Endodermal cell (in vitro differentiated cells): ENCODE measurements around the gene GNB1L. TPM values are rescaled to one million over a fixed set of nuclear protein-coding genes. Genes with fewer than 3 reads are reported as not detected.

Experiments used
- DNase-seq: peaks from one replicate; pipeline ENCODE4 v3.0.0-alpha.2; 2017
- H3K27ac ChIP-seq: 2 replicates; pipeline ENCODE4 v1.5.1; 2013; ENCODE audit warnings: mild to moderate bottlenecking, low read depth, low read length, moderate library complexity
- H3K27me3 ChIP-seq: 2 replicates; pipeline ENCODE4 v1.6.1; 2013; ENCODE audit warnings: mild to moderate bottlenecking, low read length, moderate library complexity; ENCODE audit not compliant: insufficient read depth, control insufficient read depth, poor library complexity, severe bottlenecking
- H3K36me3 ChIP-seq: 2 replicates; pipeline ENCODE4 v1.7.0; 2013; ENCODE audit warnings: mild to moderate bottlenecking, low read length, moderate library complexity; ENCODE audit not compliant: control insufficient read depth, insufficient read depth
- H3K4me1 ChIP-seq: one replicate; pipeline ENCODE4 v1.7.0; 2013; ENCODE audit warnings: low read length; ENCODE audit not compliant: control insufficient read depth, insufficient read depth
- H3K4me3 ChIP-seq: 2 replicates; pipeline ENCODE4 v1.5.1; 2013; ENCODE audit warnings: mild to moderate bottlenecking, low read length, moderate library complexity
- H3K9ac ChIP-seq: 2 replicates; pipeline ENCODE4 v1.6.1; 2013; ENCODE audit warnings: mild to moderate bottlenecking, low read length, moderate library complexity; ENCODE audit not compliant: poor library complexity, severe bottlenecking; ENCODE audit errors: extremely low read depth
- H3K9me3 ChIP-seq: 2 replicates; pipeline ENCODE4 v1.6.1; 2013; ENCODE audit warnings: mild to moderate bottlenecking, low read length, moderate library complexity; ENCODE audit not compliant: control insufficient read depth
- H3K27ac Mint-ChIP-seq: 2 replicates; pipeline ENCODE4 v1.8.0; 2020; ENCODE audit warnings: mixed read lengths
- H3K27me3 Mint-ChIP-seq: 2 replicates; pipeline ENCODE4 v1.8.0; 2021; ENCODE audit warnings: mild to moderate bottlenecking, mixed read lengths; ENCODE audit not compliant: insufficient read depth
- H3K36me3 Mint-ChIP-seq: 2 replicates; pipeline ENCODE4 v1.8.0; 2020; ENCODE audit warnings: low read depth, mixed read lengths
- H3K4me1 Mint-ChIP-seq: 2 replicates; pipeline ENCODE4 v1.8.0; 2020; ENCODE audit warnings: mixed read lengths
- H3K4me3 Mint-ChIP-seq: 2 replicates; pipeline ENCODE4 v1.8.0; 2020; ENCODE audit warnings: mild to moderate bottlenecking, moderate library complexity, mixed read lengths
- H3K9me3 Mint-ChIP-seq: 2 replicates; pipeline ENCODE4 v1.8.0; 2020; ENCODE audit warnings: mild to moderate bottlenecking, mixed read lengths
- CTCF ChIP-seq: fragments of 200-600 bp; sonication (generic); conservative IDR thresholded peaks from 2 replicates; pipeline ENCODE4 v1.5.0; 2021; ENCODE audit warnings: antibody characterized with exemption, mild to moderate bottlenecking
- WGBS, 2 experiments: methylation state at CpG; one replicate each; pipeline versions ENCODE4 v1.1.5 to v1.1.7; 2013; ENCODE audit warnings: missing lambda C conversion rate in 2 of 2, mixed read lengths in 1 of 2; ENCODE audit not compliant: insufficient coverage in 1 of 2, insufficient read length in 1 of 2; 5-methylcytosine and 5-hydroxymethylcytosine counted together
- total RNA-seq, 2 donors: library from RNA; stranded (reverse); fragmentation: NEBNext Ultra II Directional in 1 of 2; extraction: Animal tissue kit (Norgen Biotek cat#: 25700) in 1 of 2; gene quantifications; 2 replicates in 1 of 2; 3 replicates in 1 of 2; pipeline ENCODE4 v1.2.1, GENCODE V29; 2021

Gene GNB1L
- total RNA-seq, 2 donors from 2014 or later, result 9.5 to 12.2 TPM

GRCh38 chr22:19806213-19807160, 48.2 kb downstream of the GNB1L start:
- WGBS, 2 experiments, result 88 to 89% methylated on average over 27 to 38 of the region's 38 CpGs
- Histone ChIP-seq H3K27ac (no peak overlapping the region), H3K4me1 (no peaks in the 10 kb centered on the region), H3K36me3 (no peaks in the 10 kb centered on the region), H3K4me3 (no peak overlapping the region), H3K9me3 (no peaks in the 10 kb centered on the region), H3K9ac (no peak overlapping the region), H3K27me3 (no peaks in the 10 kb centered on the region)
- Mint-ChIP-seq H3K36me3 (no peaks in the 10 kb centered on the region), H3K9me3 (no peaks in the 10 kb centered on the region), H3K27me3 (no peaks in the 10 kb centered on the region), H3K4me1 (no peaks in the 10 kb centered on the region), H3K4me3 (no peak overlapping the region), H3K27ac (no peak overlapping the region)
- DNase-seq, result peak; percentile 38
- TF ChIP-seq CTCF, result no peak

GRCh38 chr22:19805821-19806212, 48.9 kb downstream of the GNB1L start:
- Histone ChIP-seq H3K27ac (no peak overlapping the region), H3K9me3 (no peaks in the 10 kb centered on the region), H3K36me3 (no peaks in the 10 kb centered on the region), H3K4me3 (no peak overlapping the region), H3K9ac (no peak overlapping the region), H3K4me1 (no peaks in the 10 kb centered on the region), H3K27me3 (no peaks in the 10 kb centered on the region)
- Mint-ChIP-seq H3K9me3 (no peaks in the 10 kb centered on the region), H3K27ac (no peak overlapping the region), H3K36me3 (no peaks in the 10 kb centered on the region), H3K4me1 (no peaks in the 10 kb centered on the region), H3K27me3 (no peaks in the 10 kb centered on the region), H3K4me3 (no peak overlapping the region)
- peak; percentile 21 for DNase-seq
- WGBS, 2 experiments, result 89 to 96% methylated on average over 5 to 8 of the region's 8 CpGs
- TF ChIP-seq CTCF, result no peak

- Histone ChIP-seq H3K4me1 (no peaks in the 10 kb centered on the region), H3K4me3 (no peak overlapping the region), H3K27ac (no peak overlapping the region), H3K36me3 (no peaks in the 10 kb centered on the region), H3K27me3 (no peaks in the 10 kb centered on the region), H3K9me3 (no peaks in the 10 kb centered on the region), H3K9ac (no peak overlapping the region)
- Mint-ChIP-seq H3K36me3 (peaks cover 2% of the 10 kb centered on the region), H3K4me3 (no peak overlapping the region), H3K9me3 (no peaks in the 10 kb centered on the region), H3K27me3 (no peaks in the 10 kb centered on the region), H3K4me1 (no peaks in the 10 kb centered on the region), H3K27ac (no peak overlapping the region)
- no peak for TF ChIP-seq CTCF
- no peak for DNase-seq
- 93 to 98% methylated on average over 6 to 8 of the region's 8 CpGs for WGBS, 2 experiments
These were observed 50.9 kb downstream of the GNB1L start for GRCh38 chr22:19803736-19804267.
